ENCODE results near the gene TMEM35B.

- TF ChIP-seq EZH2 (IDR thresholded peaks at IDR 0.05; ENCODE audit: low read length) (no peak), CTCF (optimal IDR thresholded peaks at IDR 0.05 in 1 of 3, IDR thresholded peaks at IDR 0.05 in 1 of 3, conservative IDR thresholded peaks at IDR 0.05 in 1 of 3; ENCODE audit: extremely low read depth in 1 of 3, insufficient read depth in 2 of 3, low read length in 3 of 3) (no peak)
Measured at GRCh38 chr1:34980715-34981114, 4.4 kb downstream of the TMEM35B start.

All from keratinocyte (primary cell).